Posterior vena cava (tissue), 2 donors: ENCODE measurements around the gene CDC42BPG. TPM values are rescaled to one million over a fixed set of nuclear protein-coding genes. Genes with fewer than 3 reads are reported as not detected.

Source experiments
- DNase-seq: peaks from one replicate; pipeline ENCODE4 v3.0.0-alpha.2; 2020; ENCODE audit warnings: low spot score
- intact Hi-C, 2 donors: fragments of 100-400 bp; cut with DNase I; formaldehyde crosslinking; loops; one replicate each; pipeline versions ENCODE4 v1.14.1 to v1.14.2; 2022 to 2023
- long read RNA-seq, 2 donors: library from polyadenylated mRNA; unstranded; transcript quantifications; one replicate each; pipeline ENCODE4 v2.0.0, GENCODE V29; 2020 to 2021
- total RNA-seq, 2 donors: library from RNA; stranded (reverse); fragmentation: NEBNext Ultra II Directional; extraction: Animal tissue kit (Norgen Biotek cat#: 25700); gene quantifications; one replicate each; pipeline ENCODE4 v1.2.1, GENCODE V29; 2021
- donor health status: DM: yes; HTN: yes; CAD: no.
- donor health status: DM: yes; HTN: yes; CAD: no.

The CDC42BPG gene, protein sequence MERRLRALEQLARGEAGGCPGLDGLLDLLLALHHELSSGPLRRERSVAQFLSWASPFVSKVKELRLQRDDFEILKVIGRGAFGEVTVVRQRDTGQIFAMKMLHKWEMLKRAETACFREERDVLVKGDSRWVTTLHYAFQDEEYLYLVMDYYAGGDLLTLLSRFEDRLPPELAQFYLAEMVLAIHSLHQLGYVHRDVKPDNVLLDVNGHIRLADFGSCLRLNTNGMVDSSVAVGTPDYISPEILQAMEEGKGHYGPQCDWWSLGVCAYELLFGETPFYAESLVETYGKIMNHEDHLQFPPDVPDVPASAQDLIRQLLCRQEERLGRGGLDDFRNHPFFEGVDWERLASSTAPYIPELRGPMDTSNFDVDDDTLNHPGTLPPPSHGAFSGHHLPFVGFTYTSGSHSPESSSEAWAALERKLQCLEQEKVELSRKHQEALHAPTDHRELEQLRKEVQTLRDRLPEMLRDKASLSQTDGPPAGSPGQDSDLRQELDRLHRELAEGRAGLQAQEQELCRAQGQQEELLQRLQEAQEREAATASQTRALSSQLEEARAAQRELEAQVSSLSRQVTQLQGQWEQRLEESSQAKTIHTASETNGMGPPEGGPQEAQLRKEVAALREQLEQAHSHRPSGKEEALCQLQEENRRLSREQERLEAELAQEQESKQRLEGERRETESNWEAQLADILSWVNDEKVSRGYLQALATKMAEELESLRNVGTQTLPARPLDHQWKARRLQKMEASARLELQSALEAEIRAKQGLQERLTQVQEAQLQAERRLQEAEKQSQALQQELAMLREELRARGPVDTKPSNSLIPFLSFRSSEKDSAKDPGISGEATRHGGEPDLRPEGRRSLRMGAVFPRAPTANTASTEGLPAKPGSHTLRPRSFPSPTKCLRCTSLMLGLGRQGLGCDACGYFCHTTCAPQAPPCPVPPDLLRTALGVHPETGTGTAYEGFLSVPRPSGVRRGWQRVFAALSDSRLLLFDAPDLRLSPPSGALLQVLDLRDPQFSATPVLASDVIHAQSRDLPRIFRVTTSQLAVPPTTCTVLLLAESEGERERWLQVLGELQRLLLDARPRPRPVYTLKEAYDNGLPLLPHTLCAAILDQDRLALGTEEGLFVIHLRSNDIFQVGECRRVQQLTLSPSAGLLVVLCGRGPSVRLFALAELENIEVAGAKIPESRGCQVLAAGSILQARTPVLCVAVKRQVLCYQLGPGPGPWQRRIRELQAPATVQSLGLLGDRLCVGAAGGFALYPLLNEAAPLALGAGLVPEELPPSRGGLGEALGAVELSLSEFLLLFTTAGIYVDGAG (N-terminal part only)
- total RNA-seq, result under 1 TPM; 0.37 to 0.38 TPM
- long read RNA-seq, donor 1, result 0 reads
- long read RNA-seq, donor 2, result 0 reads

DNA sequence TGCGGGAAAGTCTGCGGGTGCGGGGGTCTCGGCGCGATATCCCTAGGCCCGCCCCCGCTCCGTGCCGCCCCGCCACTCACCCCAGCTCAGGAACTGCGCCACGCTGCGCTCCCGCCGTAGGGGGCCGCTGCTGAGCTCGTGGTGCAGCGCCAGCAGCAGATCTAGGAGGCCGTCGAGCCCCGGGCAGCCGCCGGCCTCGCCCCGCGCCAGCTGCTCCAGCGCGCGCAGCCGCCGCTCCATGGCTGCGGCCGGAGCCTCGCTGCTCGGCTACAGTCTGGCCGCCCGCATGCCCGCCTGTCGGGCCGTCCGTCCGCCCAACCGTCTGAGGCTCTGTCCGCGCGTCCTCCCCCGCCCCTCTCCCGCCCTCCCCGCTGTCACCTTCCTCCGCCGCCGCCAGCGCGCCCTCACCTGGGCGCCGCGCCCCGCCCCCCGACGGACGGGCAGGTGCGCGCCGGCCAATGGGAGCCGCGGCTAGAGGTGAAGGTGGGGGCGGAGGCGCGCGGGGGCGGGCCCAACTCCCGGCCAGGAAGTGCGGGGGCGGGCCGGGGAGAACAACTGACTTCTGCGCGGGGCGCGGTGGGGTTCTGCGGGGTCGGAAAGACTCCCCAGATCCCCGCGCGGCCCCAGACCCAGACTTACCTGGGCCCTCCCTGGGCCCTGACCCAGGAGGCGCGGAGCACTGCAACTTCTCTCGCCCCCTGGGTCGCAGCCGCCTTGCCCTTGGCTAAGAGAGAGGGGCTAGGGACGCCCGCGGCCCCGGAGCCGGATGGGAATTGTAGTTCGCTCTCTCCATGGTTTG lies at the start of gene CDC42BPG:
TSS of gene CDC42BPG (minus strand) at position 324 of the 799 bp plus-strand sequence. CDS start at position 240, 84 bp downstream.
- DNase-seq, result no peak
- intact Hi-C loops, result loop anchor here (2.0 to 5.0 kb wide), 2 partner anchors 48 to 50 kb away; no protein-coding TSS in a partner anchor

- DNase-seq, result no peak
- intact Hi-C loops, result loop anchor here (2.0 to 5.0 kb wide), 2 partner anchors 46 to 49 kb away; partner anchors contain the start of gene CDC42BPG (in 1 of the 2)
Observed at GRCh38 chr11:64893194-64894069, 49.0 kb upstream of the CDC42BPG start.

GRCh38 chr11:64892838-64893193 lies 48.4 kb upstream of the CDC42BPG start:
- DNase-seq, result no peak
- intact Hi-C loops, result loop anchor here in 1 of 2 donors (5.0 kb wide), 1 partner anchor 46 kb away; no protein-coding TSS in a partner anchor

- intact Hi-C loops, result loop anchor here in 1 of 2 donors (5.0 kb wide), 1 partner anchor 45 kb away; no protein-coding TSS in a partner anchor
Observed at GRCh38 chr11:64892411-64892831, 48.0 kb upstream of the CDC42BPG start.

GRCh38 chr11:64891880-64892279 lies 47.4 kb upstream of the CDC42BPG start:
- intact Hi-C loops, result loop anchor here in 1 of 2 donors (5.0 kb wide), 1 partner anchor 45 kb away; no protein-coding TSS in a partner anchor
- DNase-seq, result no peak

More at GRCh38 chr11:64892411-64892831, 48.0 kb upstream of the CDC42BPG start:
- no peak for DNase-seq

DNA sequence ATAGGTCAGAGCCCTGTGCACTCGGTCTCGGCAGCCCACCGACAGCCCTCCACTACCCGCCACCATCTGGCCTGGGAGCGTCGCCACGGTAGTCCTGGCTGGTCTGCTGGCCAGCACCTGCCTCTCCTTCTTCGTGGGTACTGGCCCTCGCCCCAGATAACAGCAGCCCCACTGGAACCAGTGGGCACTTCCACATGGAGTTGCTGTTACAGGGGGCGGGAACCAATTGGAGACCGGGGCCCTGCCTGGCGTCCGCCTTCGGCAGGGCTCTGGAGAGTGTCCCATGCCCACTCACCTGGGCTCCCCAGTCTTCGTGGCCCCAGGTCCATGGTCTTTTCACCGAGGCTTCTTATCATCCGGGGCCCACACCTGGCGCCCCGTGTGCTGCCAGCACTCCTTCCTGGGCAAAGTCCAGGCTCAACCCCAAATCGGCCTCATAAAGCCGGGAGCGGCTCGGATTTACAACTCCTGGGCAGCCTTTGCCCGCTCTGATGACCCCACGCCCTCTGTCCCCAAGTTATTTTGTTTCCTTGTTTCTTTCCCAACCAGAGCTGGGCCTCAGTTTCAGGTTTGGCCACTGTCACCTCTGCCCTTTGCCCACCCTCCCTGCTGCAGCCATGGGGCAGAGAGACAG lies 46.9 kb upstream of the CDC42BPG start:
- DNase-seq, result no peak
- intact Hi-C loops, result loop anchor here in 1 of 2 donors (5.0 kb wide), 1 partner anchor 44 kb away; no protein-coding TSS in a partner anchor

DNA sequence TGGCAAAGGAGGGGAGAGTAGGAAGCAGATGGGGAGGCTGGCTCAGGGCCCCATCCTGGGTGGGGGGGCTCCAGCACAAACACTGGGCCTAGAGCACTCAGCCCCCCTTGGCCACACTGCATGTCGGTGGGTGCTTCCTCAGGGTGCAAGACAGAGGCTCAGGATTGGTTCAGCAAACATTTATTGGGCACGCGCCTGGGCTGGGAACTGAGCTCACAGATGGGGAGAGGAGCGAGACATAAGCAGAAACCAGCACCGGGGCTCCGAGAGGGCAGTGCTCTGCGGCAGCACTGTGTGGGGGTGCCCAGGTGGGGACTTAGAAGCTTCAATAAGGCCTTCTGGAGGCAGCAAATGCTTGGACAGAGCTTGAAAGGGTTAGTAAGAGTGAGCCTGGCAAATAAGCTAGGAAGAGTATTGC lies 46.1 kb upstream of the CDC42BPG start:
- intact Hi-C loops, result loop anchor here in 1 of 2 donors (5.0 kb wide), 1 partner anchor 43 kb away; no protein-coding TSS in a partner anchor
- no peak for DNase-seq

- intact Hi-C loops, result no loop called here
- no peak for DNase-seq
Observed at GRCh38 chr11:64888729-64889511, 44.5 kb upstream of the CDC42BPG start.

- DNase-seq, result no peak
- intact Hi-C loops, result no loop called here
Observed at GRCh38 chr11:64888406-64888728, 43.9 kb upstream of the CDC42BPG start.

GRCh38 chr11:64887757-64888405 lies 43.4 kb upstream of the CDC42BPG start:
- intact Hi-C loops, result no loop called here
- DNase-seq, result peak; percentile 96

- intact Hi-C loops, result no loop called here
- no peak for DNase-seq
Observed at GRCh38 chr11:64887234-64887756, 42.8 kb upstream of the CDC42BPG start.

GRCh38 chr11:64885367-64886286 lies 41.2 kb upstream of the CDC42BPG start:
- intact Hi-C loops, result no loop called here
- no peak for DNase-seq

DNA sequence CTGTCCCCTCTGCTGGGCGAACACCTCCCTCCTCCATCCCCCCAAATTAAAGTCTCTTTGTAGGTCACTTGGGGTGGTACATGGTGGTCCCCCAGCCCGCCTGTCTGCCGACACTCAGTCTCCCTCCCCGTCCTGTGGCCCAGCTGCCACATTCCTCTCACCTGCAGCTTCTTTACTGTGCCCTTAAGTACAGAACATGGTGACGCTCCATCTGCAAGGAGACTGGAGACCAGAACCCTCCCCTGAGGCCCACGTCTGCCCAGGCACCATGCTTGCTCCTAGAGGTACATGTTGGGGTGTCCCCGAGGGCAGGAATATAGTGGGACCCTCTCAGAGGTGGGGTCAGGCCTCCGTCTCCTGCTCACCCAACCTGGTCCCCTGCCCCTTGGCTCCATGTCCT lies 39.6 kb upstream of the CDC42BPG start:
- intact Hi-C loops, result no loop called here
- no peak for DNase-seq

DNA sequence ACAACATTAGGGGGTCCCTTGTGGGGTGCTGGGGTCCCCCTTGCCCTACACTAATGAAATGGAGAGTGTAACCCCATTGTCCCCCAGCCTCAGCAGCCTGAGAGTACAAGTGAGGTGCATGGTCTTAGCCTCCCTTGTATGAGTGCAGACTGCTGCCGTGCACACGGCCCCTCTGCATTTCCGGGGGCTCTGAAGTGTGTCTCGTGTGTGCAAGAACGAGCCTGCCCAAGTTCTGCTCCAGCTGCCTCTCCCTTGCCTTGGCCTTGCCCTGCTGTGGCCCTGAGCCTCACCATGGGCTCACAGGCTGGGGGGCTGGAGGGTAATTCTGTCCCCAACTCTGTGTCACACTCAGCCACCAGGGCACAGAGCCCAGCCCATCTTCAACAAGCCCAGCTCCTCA lies 39.1 kb upstream of the CDC42BPG start:
- DNase-seq, result no peak
- intact Hi-C loops, result no loop called here
